GM21360 (cell line): ENCODE measurements around the gene IER5.
A peak's percentile ranks its signal among the peaks of the same experiment; 100 is the strongest.

Source experiments
- ATAC-seq: cut with Tn5 transposase; IDR thresholded peaks from one replicate; pipeline ENCODE4 v1.9.1; 2021; ENCODE audit warnings: mild to moderate bottlenecking, moderate library complexity; ENCODE audit not compliant: unreplicated experiment

IER5 gene

GRCh38 chr1:181095763-181096184, 7.3 kb downstream of the IER5 start:
- ATAC-seq, result no peak

- no peak for ATAC-seq
Measured at GRCh38 chr1:181097242-181097641, 8.7 kb downstream of the IER5 start.

- peak; percentile 51 for ATAC-seq
Measured at GRCh38 chr1:181099152-181100014, 10.9 kb downstream of the IER5 start.

GRCh38 chr1:181100015-181100905, 11.8 kb downstream of the IER5 start:
- ATAC-seq, result no peak

DNA sequence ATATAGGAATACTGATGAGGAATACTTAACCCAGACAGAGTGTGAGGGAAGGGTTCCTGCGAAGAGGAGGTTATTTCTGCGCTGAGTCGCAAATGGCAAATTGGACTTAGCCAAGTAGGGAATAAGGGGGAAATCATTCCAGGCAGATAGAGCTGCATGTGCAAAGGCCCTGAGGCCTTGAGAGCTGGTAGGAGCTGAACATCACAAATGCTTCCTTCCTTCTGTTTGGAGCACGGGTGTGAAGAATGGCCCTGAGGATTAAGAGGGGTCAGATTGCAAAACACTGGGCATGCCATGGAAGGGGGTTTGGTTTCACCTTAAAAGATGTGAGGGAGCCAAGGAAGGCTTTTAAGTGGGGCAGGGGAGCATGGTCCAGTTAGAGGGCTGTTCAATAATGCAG, 12.4 kb downstream of the IER5 start:
- ATAC-seq, result no peak

DNA sequence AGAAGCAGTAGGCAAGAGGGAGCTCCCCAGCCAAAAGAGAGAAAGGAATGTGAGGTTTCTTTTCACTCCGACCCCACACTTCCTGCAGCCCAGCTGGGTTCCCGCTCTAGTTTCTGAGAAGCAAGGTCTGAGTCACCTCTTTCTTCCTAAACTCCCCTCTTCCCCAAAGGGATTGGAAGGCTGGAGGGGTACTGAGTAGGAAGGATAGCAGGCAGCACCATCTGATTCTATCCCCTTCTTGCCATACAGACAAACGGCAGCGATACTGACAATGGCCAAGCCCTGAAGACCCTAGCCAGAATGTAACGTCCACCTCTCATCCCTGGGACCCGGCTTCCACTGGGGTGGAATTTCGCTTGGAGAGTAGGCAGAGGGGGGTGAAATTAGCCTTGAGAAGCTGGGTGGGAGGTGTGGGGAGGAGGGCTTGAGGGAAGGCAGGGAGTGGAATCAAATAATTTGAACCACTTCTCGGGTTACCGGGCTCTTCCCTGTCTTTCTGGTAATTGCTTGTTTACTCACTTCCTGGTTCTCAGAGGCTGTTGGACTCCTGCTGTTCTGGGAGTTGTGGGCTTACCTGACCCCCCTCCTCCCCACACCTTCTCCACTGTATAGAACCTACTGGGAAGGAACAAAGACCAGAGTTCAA, 13.2 kb downstream of the IER5 start:
- no peak for ATAC-seq

DNA sequence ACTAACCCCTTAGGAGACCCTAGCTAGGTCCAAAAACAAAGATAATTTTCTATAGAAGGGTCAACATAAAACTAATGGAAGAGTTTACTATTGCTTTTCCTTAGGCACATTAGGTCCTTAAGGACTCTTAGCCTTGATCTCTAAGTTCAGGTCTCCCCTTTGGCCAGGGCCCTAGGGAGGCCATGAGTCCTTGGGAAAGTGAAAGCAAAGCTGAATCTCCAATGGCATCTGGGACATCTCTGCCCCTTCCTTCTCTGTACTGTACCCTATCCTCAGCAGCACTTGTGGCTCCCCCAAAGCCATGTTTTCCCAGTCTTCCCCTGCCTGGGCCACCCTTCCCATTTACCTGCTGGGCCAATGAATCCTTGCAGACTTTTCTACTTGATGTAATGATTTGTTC, 14.3 kb downstream of the IER5 start:
- ATAC-seq, result no peak

- no peak for ATAC-seq
Measured at GRCh38 chr1:181103399-181103798, 14.9 kb downstream of the IER5 start.

- no peak for ATAC-seq
Measured at GRCh38 chr1:181104042-181104789, 15.7 kb downstream of the IER5 start.

DNA sequence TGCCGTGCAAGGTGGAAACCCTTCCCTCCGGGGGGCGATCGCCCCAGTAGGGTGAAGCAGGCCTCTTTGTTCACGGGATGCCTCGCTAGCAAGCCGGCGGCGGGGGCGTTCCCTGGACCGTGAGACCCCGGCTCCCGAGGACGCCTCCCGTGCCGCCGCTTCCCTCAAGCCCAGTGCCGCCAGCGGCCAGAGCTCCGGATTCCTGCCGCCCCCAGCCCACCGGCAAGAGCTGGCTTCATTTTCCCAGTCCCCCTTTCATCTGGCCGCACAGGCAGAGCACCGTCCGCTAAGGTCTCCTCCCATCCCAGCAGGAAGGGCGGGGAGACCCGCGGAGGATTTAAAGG, 16.3 kb downstream of the IER5 start:
- ATAC-seq, result peak; percentile 28

DNA sequence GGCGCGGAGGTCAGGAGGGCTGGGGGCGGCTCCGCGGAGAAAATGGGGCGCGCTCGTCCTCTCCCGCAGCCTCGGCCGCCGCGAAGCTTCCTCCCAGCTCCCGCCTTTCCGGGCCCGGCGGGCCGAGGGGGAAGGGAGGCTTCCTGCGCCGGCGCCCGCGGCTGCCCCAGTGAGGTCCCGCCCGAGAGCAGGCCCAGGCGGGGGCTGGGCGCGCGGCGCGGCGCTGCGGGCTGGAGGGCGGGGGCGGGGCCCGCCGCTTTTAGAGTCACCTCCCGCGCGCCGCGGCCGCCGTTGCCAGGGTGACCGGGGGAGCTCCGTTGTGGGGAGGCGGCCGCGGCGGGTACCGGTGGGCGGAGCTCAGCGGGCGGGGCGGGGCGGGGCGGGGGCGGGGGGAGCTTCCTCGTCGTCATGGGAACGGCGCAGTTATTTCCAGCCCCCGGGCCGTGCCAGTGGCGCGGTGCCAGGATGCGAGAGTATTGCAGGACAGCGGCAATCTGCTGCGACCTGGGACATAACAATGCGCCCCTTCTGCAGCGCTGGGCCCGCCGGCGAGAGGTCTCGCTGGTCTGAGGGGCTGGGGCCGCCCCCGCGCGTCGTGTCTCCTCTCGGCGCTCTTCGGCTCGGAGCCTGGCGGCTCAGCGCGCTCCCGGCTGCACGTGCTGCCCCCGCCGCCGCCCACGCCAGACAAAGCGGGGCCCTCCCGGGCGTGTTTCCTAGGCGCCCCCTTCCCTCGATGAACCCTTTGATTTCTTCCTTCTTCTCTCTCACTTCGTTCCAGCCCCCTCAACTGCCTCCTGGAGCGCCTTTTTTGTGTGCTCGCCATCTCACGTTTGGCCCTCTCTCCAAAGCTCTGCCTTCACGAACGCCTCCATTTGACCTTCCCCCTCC, 16.9 kb downstream of the IER5 start:
- peak; percentile 80 for ATAC-seq

GRCh38 chr1:181106022-181106312, 17.5 kb downstream of the IER5 start:
- ATAC-seq, result no peak

DNA sequence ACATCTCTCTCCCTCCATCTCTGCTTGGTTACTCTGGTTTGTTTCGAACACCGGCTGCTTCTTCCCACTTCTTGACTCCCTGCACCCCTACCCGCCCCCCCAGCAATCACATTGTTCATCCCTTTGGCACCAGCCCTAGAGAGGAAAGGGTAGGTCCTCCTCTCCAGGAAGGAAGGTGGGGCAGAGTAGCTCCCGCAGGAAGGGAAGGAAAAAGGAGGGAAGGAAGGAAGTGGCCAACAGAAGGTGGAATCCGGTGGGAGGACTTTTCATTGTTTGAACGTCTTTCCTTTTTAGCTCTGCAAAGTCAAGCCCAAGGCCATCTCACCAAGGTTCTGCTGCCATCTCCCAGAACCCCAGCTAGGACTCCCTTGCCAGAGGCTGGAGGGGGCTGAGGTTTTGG, 18.0 kb downstream of the IER5 start:
- no peak for ATAC-seq

DNA sequence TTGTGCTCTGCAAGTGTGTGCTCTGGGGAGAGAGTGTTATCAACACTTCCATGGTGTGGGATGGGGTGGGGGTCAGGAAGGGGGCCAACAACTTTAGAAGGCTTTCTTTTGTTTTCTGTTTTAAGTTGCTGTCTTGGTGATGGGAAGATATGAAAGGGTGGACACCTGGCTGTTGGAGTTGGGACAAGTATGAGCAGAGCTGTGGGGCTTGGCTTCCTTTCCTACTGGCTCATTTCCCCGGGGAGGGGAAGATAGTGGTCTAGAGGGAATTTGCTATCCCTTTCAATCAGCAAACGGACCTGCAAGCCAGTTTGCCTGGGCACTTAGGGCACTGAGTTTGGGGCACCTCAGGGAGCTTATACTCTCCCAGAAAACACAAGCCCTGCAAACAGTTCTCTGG, 19.2 kb downstream of the IER5 start:
- ATAC-seq, result no peak

DNA sequence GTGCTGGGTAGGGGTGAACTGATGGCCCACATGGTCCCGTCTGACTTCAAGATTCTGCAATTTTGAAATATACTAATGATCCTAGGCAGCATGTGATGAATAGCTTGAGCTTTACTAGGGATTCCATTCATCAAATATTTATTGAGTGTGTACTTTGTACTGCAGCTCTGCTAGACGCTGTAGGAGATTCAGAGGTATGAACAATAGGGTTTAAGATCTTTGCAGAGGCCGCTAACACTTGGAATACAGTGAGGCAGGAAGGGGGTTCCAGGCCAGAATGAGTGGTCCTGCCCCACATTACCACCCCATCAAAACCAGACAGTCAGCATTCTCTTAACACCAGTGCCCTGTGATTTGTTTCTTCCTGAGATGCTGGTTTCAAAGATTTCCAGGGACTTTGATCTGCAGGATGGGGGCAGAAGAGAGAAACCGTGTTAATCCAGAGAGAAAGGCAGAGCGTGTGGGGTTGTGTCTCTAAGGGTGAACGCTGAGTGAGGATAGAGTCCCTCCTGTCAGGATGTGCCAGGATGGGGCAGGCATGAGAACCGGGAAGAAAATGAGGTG, 19.9 kb downstream of the IER5 start:
- ATAC-seq, result no peak

- ATAC-seq, result no peak
Measured at GRCh38 chr1:181110013-181110412, 21.5 kb downstream of the IER5 start.

DNA sequence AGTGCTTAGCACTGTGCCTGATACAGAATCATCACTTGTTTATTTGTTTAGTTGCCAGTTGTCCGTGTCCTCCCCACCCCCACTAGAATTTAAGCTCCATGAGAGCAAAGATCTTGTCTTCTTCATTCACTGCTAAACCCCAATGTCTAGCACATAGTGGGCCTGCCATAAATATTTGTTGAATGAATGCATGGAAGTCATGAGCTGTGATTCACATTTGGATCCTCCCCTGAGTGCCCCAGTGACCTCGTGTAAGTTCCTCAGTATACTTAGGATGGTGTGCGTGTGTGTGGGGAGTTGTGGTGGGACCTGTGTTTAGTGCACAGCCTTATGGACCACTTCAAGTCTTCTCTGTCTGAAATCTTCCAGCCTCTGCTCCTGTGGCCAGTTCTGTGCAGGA, 23.1 kb downstream of the IER5 start:
- ATAC-seq, result no peak

GRCh38 chr1:181112071-181112929, 23.8 kb downstream of the IER5 start:
- ATAC-seq, result no peak
